CD4-positive, alpha-beta T cell (primary cell): ENCODE data around the gene POLR2L. TPM values are rescaled to one million over a fixed set of nuclear protein-coding genes. Genes with fewer than 3 reads are reported as not detected.

Experiments used
- ATAC-seq: fragments of 200-7000 bp; cut with Tn5 transposase; one replicate; pipeline ENCODE4 v1.10.0; 2022; ENCODE audit warnings: mild to moderate bottlenecking; ENCODE audit not compliant: poor library complexity
- CTCF ChIA-PET: fragments of 350-600 bp; sonication (Branson Sonifier 250); formaldehyde crosslinking; loops from one replicate; lab custom pipeline; 2021; ENCODE audit warnings: antibody characterized with exemption, inconsistent platforms; lab: Charles Lee
- POLR2A ChIA-PET: fragments of 350-600 bp; sonication (Branson Sonifier 250); formaldehyde crosslinking; loops from one replicate; lab custom pipeline; 2021; ENCODE audit warnings: antibody characterized with exemption, inconsistent platforms; lab: Charles Lee
- DNase-seq, 14 experiments: peaks; one replicate each; pipeline ENCODE4 v3.0.0-alpha.2; 2013 to 2020; ENCODE audit warnings: mixed read lengths in 2 of 14
- H3K27ac ChIP-seq, 2 donors: one replicate each; pipeline versions ENCODE4 v1.5.1 to v1.7.0; 2013; ENCODE audit warnings: low read length in 2 of 2, low read depth in 1 of 2, mild to moderate bottlenecking in 1 of 2
- H3K27me3 ChIP-seq, 2 experiments: 1 replicate in 1 of 2; 2 replicates in 1 of 2; pipeline versions ENCODE4 v1.6.1 to v1.7.0; 2013; ENCODE audit warnings: low read length in 2 of 2, control low read depth in 1 of 2, mild to moderate bottlenecking in 1 of 2, moderate library complexity in 1 of 2; ENCODE audit not compliant: insufficient read depth in 2 of 2, control insufficient read depth in 1 of 2
- H3K36me3 ChIP-seq: one replicate; pipeline ENCODE4 v1.6.1; 2013; ENCODE audit warnings: low read length, control low read depth; ENCODE audit not compliant: insufficient read depth
- H3K4me1 ChIP-seq: one replicate; pipeline ENCODE4 v1.6.1; 2013; ENCODE audit warnings: low read length, control low read depth; ENCODE audit not compliant: insufficient read depth
- H3K4me3 ChIP-seq: one replicate; pipeline ENCODE4 v1.5.1; 2013; ENCODE audit warnings: mild to moderate bottlenecking, low read length, moderate library complexity
- H3K9me3 ChIP-seq, 2 experiments: 1 replicate in 1 of 2; 2 replicates in 1 of 2; pipeline versions ENCODE4 v1.6.1 to v1.7.0; 2013; ENCODE audit warnings: low read length in 2 of 2, mild to moderate bottlenecking in 2 of 2, control low read depth in 1 of 2, moderate library complexity in 1 of 2; ENCODE audit not compliant: control insufficient read depth in 1 of 2, insufficient read depth in 1 of 2
- H3K27ac Mint-ChIP-seq: one replicate; pipeline ENCODE4 v1.8.0; 2020; ENCODE audit warnings: mixed read lengths
- H3K27me3 Mint-ChIP-seq: one replicate; pipeline ENCODE4 v1.8.0; 2021; ENCODE audit warnings: mixed read lengths
- H3K36me3 Mint-ChIP-seq: one replicate; pipeline ENCODE4 v1.8.0; 2021; ENCODE audit warnings: low read depth, mixed read lengths
- H3K4me1 Mint-ChIP-seq: one replicate; pipeline ENCODE4 v1.8.0; 2021; ENCODE audit warnings: low read depth, mixed read lengths
- H3K4me3 Mint-ChIP-seq: one replicate; pipeline ENCODE4 v1.8.0; 2020; ENCODE audit warnings: mild to moderate bottlenecking, mixed read lengths
- H3K9me3 Mint-ChIP-seq: one replicate; pipeline ENCODE4 v1.8.0; 2020; ENCODE audit warnings: mixed read lengths
- intact Hi-C, 2 experiments: fragments of 100-400 bp; cut with DNase I in 1 of 2; cut with micrococcal nuclease in 1 of 2; formaldehyde crosslinking; loops; one replicate each; pipeline versions ENCODE4 v1.15.1 to v1.9.0; 2023 to 2025; cut with DNase I, micrococcal nuclease
- total RNA-seq, 174 experiments: library from RNA in 2 of 174; stranded (reverse) in 2 of 174; gene quantifications; one replicate each; pipeline ENCODE4 v1.2.3 and lab custom pipeline; 2021 to 2026
- TF ChIP-seq, protein P1 (sequence below): fragments of 200-600 bp; IDR thresholded peaks from one replicate; pipeline ENCODE4 v1.8.0; 2022; ENCODE audit warnings: antibody characterized with exemption, mild to moderate bottlenecking

Gene POLR2L
- total RNA-seq, 2 experiments from 2014 or later = 19.6 to 19.8 TPM

DNA sequence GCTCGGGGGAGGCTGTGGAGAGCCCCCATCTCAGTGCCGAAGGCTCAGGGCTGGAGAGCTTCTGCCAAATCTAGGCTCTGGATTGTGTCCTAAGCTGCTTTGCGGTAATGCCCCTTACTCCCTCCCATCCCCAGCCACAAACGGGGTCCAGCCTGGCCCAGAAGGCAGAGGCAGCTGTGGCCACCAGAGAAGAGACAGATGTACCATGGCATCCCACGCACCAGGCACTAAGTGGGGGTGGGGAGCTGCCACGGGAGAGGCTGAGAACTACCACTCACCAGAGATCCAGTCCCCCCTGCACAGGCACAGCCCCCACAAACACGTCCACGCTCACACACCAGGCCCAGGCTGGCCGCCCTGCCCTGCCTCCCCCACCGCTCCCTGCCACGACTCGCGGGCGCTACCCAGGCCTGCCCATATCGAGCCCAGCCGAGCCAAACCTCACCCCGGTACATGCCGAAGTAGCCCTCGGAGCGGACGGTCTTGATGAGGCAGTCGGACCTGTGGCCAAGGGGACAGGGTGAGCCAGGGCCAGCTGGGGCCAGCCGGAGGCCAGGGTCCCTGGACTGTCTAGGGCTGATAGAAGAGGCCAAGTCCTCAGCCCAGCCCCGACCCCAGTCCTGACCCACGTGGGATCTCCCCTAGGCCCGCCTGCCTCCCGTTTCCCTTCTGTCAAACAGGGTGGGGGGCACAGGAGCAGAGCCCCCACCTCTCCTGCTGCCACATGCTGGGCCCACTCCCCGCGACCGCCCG lies 48.1 kb downstream of the POLR2L start:
- no peak overlapping the region for H3K4me3 ChIP-seq
- no peak overlapping the region for H3K27ac ChIP-seq
- H3K4me1 ChIP-seq = peaks cover 54% of the 10 kb centered on the region
- Mint-ChIP-seq H3K4me3 (peak overlapping the region; percentile 68), H3K4me1 (peaks cover 16% of the 10 kb centered on the region), H3K27me3 (no peaks in the 10 kb centered on the region), H3K36me3 (peaks cover 10% of the 10 kb centered on the region), H3K27ac (no peak overlapping the region), H3K9me3 (no peaks in the 10 kb centered on the region)
- peaks cover 0 to 4% of the 10 kb centered on the region in 2 experiments for H3K9me3 ChIP-seq
- POLR2A ChIA-PET = interaction anchor here (0.6 kb wide), 1 partner anchor 229 kb away, joined by 4 read pairs; no protein-coding TSS in a partner anchor
- H3K36me3 ChIP-seq = peaks cover 29% of the 10 kb centered on the region
- intact Hi-C loops = loop anchor here in 1 of 2 experiments (2.0 kb wide), 1 partner anchor 15 kb away; no protein-coding TSS in a partner anchor
- no peak for DNase-seq
- peaks cover 0 to 5% of the 10 kb centered on the region in 2 experiments for H3K27me3 ChIP-seq
- CTCF ChIA-PET = no interaction called here
- TF ChIP-seq, protein P1, sequence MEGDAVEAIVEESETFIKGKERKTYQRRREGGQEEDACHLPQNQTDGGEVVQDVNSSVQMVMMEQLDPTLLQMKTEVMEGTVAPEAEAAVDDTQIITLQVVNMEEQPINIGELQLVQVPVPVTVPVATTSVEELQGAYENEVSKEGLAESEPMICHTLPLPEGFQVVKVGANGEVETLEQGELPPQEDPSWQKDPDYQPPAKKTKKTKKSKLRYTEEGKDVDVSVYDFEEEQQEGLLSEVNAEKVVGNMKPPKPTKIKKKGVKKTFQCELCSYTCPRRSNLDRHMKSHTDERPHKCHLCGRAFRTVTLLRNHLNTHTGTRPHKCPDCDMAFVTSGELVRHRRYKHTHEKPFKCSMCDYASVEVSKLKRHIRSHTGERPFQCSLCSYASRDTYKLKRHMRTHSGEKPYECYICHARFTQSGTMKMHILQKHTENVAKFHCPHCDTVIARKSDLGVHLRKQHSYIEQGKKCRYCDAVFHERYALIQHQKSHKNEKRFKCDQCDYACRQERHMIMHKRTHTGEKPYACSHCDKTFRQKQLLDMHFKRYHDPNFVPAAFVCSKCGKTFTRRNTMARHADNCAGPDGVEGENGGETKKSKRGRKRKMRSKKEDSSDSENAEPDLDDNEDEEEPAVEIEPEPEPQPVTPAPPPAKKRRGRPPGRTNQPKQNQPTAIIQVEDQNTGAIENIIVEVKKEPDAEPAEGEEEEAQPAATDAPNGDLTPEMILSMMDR = no peak
- no peak for ATAC-seq

DNA sequence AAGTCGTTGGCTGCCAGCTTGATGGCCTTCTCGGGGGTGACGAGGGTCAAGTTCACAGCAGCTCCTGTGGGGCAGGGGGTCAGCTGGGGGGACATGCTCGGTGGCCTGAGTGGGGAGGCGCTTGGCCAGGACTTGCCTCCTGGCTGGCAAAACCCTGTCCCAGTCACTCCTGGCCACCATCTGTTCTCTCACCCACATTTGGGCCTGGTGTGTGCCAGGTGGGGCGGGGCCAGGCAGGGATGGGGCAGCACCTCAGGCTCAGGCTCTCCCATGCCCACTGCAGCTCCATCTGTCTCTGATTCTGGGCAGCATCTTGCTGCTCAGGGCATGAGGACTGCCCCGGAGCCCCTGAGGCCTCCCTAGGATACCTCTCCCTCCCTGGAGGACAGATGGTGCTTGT lies 48.8 kb downstream of the POLR2L start:
- intact Hi-C loops = no loop called here
- H3K36me3 Mint-ChIP-seq = peaks cover 10% of the 10 kb centered on the region
- CTCF ChIA-PET = no interaction called here
- Histone ChIP-seq H3K4me1 (peaks cover 49% of the 10 kb centered on the region), H3K27me3 (peaks cover 0 to 5% of the 10 kb centered on the region in 2 experiments), H3K27ac (no peak overlapping the region), H3K9me3 (peaks cover 0 to 5% of the 10 kb centered on the region in 2 experiments), H3K4me3 (no peak overlapping the region), H3K36me3 (peaks cover 29% of the 10 kb centered on the region)
- peak overlapping the region; percentile 69 for H3K4me3 Mint-ChIP-seq
- DNase-seq (no peak), ATAC-seq (no peak)
- TF ChIP-seq, protein P1 = no peak
- POLR2A ChIA-PET = no interaction called here
- no peaks in the 10 kb centered on the region for H3K9me3 Mint-ChIP-seq
- no peaks in the 10 kb centered on the region for H3K27me3 Mint-ChIP-seq
- peaks cover 16% of the 10 kb centered on the region for H3K4me1 Mint-ChIP-seq
- H3K27ac Mint-ChIP-seq = no peak overlapping the region

DNA sequence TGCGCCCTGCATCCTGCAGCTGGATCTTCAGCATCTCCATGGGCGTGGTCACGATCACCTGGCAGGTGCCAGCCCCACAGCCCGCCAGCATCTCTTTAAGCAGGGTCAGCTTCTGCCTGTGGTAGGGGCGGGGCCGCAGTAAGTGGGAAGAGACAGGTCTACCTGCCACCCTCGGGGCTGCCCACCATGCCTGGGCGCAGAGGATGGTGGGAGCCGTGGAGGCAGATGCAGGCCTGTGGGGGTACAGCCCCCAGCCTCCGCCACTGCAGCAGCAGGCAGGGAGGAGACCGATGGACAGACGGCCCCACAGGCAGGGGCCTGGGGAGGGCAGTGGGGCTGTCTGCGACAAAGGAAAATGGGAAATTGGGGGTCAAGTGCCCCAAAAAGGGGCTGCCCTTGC lies 49.5 kb downstream of the POLR2L start:
- Histone ChIP-seq H3K36me3 (peaks cover 29% of the 10 kb centered on the region), H3K27me3 (peaks cover 0 to 5% of the 10 kb centered on the region in 2 experiments), H3K4me1 (peaks cover 51% of the 10 kb centered on the region), H3K27ac (no peak overlapping the region), H3K4me3 (no peak overlapping the region), H3K9me3 (peaks cover 0 to 5% of the 10 kb centered on the region in 2 experiments)
- H3K9me3 Mint-ChIP-seq = no peaks in the 10 kb centered on the region
- H3K36me3 Mint-ChIP-seq = peaks cover 10% of the 10 kb centered on the region
- H3K4me3 Mint-ChIP-seq = no peak overlapping the region
- CTCF ChIA-PET = no interaction called here
- H3K27me3 Mint-ChIP-seq = no peaks in the 10 kb centered on the region
- H3K4me1 Mint-ChIP-seq = peaks cover 16% of the 10 kb centered on the region
- intact Hi-C loops = no loop called here
- H3K27ac Mint-ChIP-seq = no peak overlapping the region
- TF ChIP-seq, protein P1 = no peak
- POLR2A ChIA-PET = no interaction called here
- DNase-seq (no peak), ATAC-seq (no peak)
